T-helper 17 cell (primary cell): ENCODE results near the gene SPTLC2. TPM values are rescaled to one million over a fixed set of nuclear protein-coding genes. Genes with fewer than 3 reads are reported as not detected.
A peak's percentile ranks its signal among the peaks of the same experiment; 100 is the strongest.

Experiments used
- ATAC-seq: fragments of 150-1000 bp; cut with Tn5 transposase; 2 replicates; pipeline ENCODE4 v1.10.0; 2021; ENCODE audit warnings: mild to moderate bottlenecking, moderate library complexity
- DNase-seq, 3 donors: peaks; one replicate each; pipeline versions ENCODE4 v3.0.0 to v3.0.0-alpha.2; 2020 to 2021
- H3K9me3 ChIP-seq: one replicate; pipeline ENCODE4 v1.7.0; 2013; ENCODE audit warnings: low read length, mild to moderate bottlenecking; ENCODE audit not compliant: control insufficient read depth, poor library complexity, severe bottlenecking
- H3K27ac Mint-ChIP-seq: one replicate; pipeline ENCODE4 v1.8.0; 2022; ENCODE audit warnings: mild to moderate bottlenecking, moderate library complexity, mixed read lengths
- H3K27me3 Mint-ChIP-seq: one replicate; pipeline ENCODE4 v1.8.0; 2022; ENCODE audit warnings: mixed read lengths
- H3K36me3 Mint-ChIP-seq: one replicate; pipeline ENCODE4 v1.8.0; 2022; ENCODE audit warnings: low read depth, mixed read lengths
- H3K4me1 Mint-ChIP-seq: one replicate; pipeline ENCODE4 v1.8.0; 2022; ENCODE audit warnings: mild to moderate bottlenecking, mixed read lengths
- H3K4me3 Mint-ChIP-seq: one replicate; pipeline ENCODE4 v1.8.0; 2022; ENCODE audit warnings: mild to moderate bottlenecking, moderate library complexity, mixed read lengths
- total RNA-seq, 4 donors: library from RNA in 2 of 4; stranded (reverse) in 2 of 4; gene quantifications; one replicate each; pipeline ENCODE4 v1.2.3 and lab custom pipeline; 2022 to 2026

SPTLC2 gene
- total RNA-seq, 2 donors from 2014 or later, result 22.0 to 22.3 TPM

DNA sequence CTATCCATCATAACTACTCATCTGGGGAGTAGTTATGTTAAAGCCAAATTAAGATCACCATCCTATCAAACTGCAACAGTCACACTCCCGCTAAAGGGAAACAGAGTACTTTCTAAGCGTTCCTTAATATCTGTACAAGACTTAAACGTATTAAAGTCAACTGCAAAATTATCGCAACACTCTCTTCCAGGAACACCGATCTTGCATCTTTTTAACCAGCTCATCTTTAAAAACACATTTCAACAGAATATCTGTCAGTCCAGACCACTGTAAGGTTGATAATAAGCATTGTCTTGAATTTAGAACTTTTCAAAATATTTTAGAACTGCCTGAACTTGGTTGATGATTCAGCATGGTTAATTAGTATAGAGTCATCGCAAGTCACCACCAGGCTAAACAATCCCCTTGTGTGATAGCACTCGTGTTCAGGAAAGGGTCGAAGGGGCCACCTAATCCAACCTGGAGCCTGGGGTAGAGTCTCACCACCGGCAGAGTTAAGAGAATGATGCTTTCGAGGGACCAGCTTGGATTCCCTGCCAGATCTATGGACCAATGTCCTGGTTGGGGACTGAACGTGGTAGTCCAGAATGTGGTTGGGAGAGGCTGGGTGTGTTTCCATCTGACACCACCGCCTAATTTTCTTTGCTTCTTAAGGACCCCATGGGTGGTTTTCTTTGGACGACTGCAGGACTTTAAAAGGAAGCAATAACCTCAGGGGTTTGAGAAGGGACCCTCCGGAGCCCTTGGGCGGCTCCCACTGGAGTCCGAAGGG lies 890 bp downstream of the SPTLC2 start:
- peaks cover 32% of the 10 kb centered on the region for H3K4me1 Mint-ChIP-seq

GRCh38 chr14:77613201-77613600 lies 3.2 kb downstream of the SPTLC2 start:
- H3K9me3 ChIP-seq, result no peaks in the 10 kb centered on the region
- Mint-ChIP-seq H3K4me3 (no peak overlapping the region), H3K27ac (peak overlapping the region; percentile 91), H3K4me1 (peaks cover 35% of the 10 kb centered on the region), H3K36me3 (no peaks in the 10 kb centered on the region), H3K27me3 (no peaks in the 10 kb centered on the region)
- no peak for DNase-seq
- no peak for ATAC-seq

More for the DNA sequence above, 890 bp downstream of the SPTLC2 start:
- Mint-ChIP-seq H3K27me3 (no peaks in the 10 kb centered on the region), H3K27ac (peak overlapping the region; percentile 91), H3K4me3 (peak overlapping the region; percentile 96), H3K36me3 (no peaks in the 10 kb centered on the region)
- ATAC-seq (no peak), DNase-seq (no peak)
- H3K9me3 ChIP-seq, result no peaks in the 10 kb centered on the region

DNA sequence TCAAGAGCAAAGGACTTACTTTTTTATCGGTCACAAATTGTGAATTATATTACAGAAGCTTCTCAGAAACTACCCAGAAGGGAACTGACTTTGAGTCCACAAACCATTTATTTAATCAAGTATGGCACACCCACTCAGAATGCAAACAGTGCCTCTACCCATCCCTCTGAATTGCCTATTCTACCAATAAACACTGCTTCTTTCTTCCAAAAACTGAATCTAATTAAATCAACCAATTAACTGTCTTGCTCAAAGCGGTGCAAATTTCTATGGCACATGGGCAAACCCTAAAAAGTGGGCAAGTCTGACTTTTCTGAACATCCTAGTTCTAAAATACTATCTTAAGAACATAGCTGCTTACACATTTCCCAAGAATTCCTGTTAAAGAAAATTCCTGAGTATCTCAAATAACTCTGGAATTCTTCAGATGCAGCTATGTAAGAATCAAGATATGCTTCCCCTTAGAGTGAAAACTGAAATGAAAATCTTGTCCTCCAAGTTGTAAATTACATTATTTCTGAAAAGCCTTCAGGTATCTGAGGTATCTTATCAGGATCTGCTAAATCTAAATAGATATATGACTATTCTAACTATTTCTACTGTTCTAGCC lies 4.3 kb downstream of the SPTLC2 start:
- Mint-ChIP-seq H3K27me3 (no peaks in the 10 kb centered on the region), H3K4me1 (peaks cover 38% of the 10 kb centered on the region), H3K36me3 (no peaks in the 10 kb centered on the region), H3K27ac (peak overlapping the region; percentile 91), H3K4me3 (no peak overlapping the region)
- DNase-seq (no peak), ATAC-seq (no peak)
- no peaks in the 10 kb centered on the region for H3K9me3 ChIP-seq

- no peaks in the 10 kb centered on the region for H3K9me3 ChIP-seq
- no peaks in the 10 kb centered on the region for H3K36me3 Mint-ChIP-seq
- DNase-seq, result no peak
- no peak for ATAC-seq
- no peaks in the 10 kb centered on the region for H3K27me3 Mint-ChIP-seq
- H3K27ac Mint-ChIP-seq, result no peak overlapping the region
- H3K4me3 Mint-ChIP-seq, result no peak overlapping the region
- peaks cover 32% of the 10 kb centered on the region for H3K4me1 Mint-ChIP-seq
Measured at GRCh38 chr14:77610553-77610952, 5.9 kb downstream of the SPTLC2 start.

- no peak for ATAC-seq
- Mint-ChIP-seq H3K27ac (no peak overlapping the region), H3K4me1 (peaks cover 26% of the 10 kb centered on the region), H3K4me3 (no peak overlapping the region), H3K36me3 (no peaks in the 10 kb centered on the region), H3K27me3 (no peaks in the 10 kb centered on the region)
- no peaks in the 10 kb centered on the region for H3K9me3 ChIP-seq
- DNase-seq, result no peak
Measured at GRCh38 chr14:77609922-77610321, 6.5 kb downstream of the SPTLC2 start.

DNA sequence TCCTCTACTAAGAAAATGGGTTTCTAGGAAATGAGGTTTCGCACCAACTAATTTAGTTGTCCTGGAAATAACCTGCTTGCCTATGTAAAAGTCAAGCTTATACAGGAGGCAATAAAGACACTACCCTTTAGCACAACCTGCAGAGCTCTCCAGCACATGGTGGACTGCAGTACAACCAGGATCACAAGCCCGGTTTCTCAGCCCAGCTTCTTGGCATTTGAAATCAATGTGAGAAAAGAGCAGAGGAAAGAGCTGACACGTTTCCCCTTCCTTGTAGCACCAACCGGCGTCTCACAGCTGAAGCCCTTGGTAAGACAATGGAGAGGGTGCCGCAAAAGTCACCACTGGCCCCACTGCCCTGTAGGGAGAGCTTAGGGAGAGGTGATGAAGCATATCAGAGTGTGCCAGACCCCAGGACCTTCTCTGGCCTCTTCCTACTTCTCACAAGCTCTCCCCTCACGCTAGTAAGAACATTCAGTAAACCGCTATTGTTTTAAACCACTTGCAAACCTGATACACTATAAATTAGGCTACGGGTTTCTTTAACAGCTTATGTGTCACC lies 8.6 kb downstream of the SPTLC2 start:
- H3K4me1 Mint-ChIP-seq, result peaks cover 22% of the 10 kb centered on the region
- no peak for DNase-seq
- peak; percentile 25 for ATAC-seq

DNA sequence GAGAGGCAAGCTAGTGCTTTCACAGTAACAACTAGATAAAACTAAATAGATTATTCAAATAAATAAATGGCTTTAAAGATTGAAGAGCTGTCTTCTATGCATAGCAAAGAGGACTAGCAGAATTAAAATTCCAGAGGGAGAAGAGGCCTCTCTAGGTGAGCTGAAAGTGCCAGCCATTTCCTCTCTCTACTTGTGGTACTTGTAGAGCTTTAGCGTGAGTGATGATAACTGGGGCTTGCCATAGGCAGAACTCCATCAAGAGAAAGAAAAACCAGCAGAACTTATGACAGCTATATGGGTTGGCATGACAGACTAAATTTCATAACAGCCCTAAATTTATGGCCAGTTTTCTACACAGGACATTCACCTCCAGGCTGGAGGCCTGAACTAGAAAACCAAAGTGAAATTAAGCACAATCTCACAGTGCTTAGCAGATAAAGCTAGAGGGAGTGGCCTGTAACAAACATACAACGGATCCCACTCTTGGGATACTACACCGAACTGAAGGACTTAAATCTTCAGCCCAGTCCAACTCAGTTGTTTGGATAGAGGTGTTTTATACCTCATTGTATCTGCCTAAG lies 11.0 kb downstream of the SPTLC2 start:
- Mint-ChIP-seq H3K4me3 (no peak overlapping the region), H3K4me1 (peaks cover 19% of the 10 kb centered on the region), H3K27ac (no peak overlapping the region), H3K27me3 (no peaks in the 10 kb centered on the region), H3K36me3 (no peaks in the 10 kb centered on the region)
- ATAC-seq (no peak), DNase-seq (no peak)
- H3K9me3 ChIP-seq, result no peaks in the 10 kb centered on the region

More for the DNA sequence above, 8.6 kb downstream of the SPTLC2 start:
- peak overlapping the region; percentile 25 for H3K4me3 Mint-ChIP-seq
- no peaks in the 10 kb centered on the region for H3K36me3 Mint-ChIP-seq
- no peaks in the 10 kb centered on the region for H3K9me3 ChIP-seq
- H3K27me3 Mint-ChIP-seq, result no peaks in the 10 kb centered on the region
- H3K27ac Mint-ChIP-seq, result peak overlapping the region; percentile 90

GRCh38 chr14:77603654-77604255 lies 12.7 kb downstream of the SPTLC2 start:
- Mint-ChIP-seq H3K4me3 (no peak overlapping the region), H3K36me3 (no peaks in the 10 kb centered on the region), H3K27ac (no peak overlapping the region), H3K4me1 (peaks cover 30% of the 10 kb centered on the region), H3K27me3 (no peaks in the 10 kb centered on the region)
- DNase-seq, result no peak
- H3K9me3 ChIP-seq, result no peaks in the 10 kb centered on the region
- no peak for ATAC-seq

DNA sequence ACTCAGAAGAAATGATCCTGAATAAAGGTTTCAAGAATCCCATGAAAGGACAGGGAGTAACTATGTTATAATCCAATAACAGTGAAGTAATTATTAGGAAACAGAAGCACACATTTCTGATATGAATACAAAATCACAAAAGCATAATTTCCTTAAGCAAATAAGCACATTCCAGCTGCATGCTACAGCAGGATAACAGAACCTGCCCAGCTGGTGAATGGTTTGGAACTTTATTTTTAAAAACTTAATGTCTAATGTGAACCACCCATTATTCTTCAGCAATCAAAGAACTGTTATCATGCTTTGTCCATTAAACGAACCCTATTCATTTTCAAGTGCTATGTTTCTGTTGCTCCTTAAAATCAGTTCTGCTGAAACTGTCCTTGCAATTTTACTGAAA lies 13.4 kb downstream of the SPTLC2 start:
- no peaks in the 10 kb centered on the region for H3K9me3 ChIP-seq
- DNase-seq, result no peak
- ATAC-seq, result no peak
- Mint-ChIP-seq H3K27ac (no peak overlapping the region), H3K36me3 (no peaks in the 10 kb centered on the region), H3K4me3 (no peak overlapping the region), H3K27me3 (no peaks in the 10 kb centered on the region), H3K4me1 (peaks cover 29% of the 10 kb centered on the region)

- H3K4me1 Mint-ChIP-seq, result peaks cover 25% of the 10 kb centered on the region
- peak overlapping the region; percentile 59 for H3K27ac Mint-ChIP-seq
- no peak overlapping the region for H3K4me3 Mint-ChIP-seq
Measured at GRCh38 chr14:77601846-77602619, 14.4 kb downstream of the SPTLC2 start.

DNA sequence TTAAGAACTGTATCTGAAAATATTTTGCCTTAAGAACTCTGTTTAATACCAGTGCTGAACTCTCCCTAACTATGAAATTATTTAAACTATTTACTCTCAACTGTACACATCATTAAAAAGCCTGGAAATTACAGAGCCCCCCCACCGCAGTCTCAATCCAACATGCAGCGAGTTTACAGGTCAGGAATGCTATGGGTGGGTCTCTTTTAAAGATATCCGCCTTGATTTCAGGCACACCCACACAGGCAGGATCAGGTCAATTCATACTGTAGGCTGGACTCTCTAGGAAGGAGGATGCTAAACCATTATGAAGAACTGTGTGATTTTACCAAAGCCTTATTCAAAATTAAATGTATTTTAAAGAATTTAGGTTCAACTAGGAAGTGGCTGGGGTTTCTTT lies 16.5 kb downstream of the SPTLC2 start:
- ATAC-seq, result no peak
- peak overlapping the region; percentile 95 for H3K27ac Mint-ChIP-seq
- peaks cover 25% of the 10 kb centered on the region for H3K4me1 Mint-ChIP-seq

More at GRCh38 chr14:77601846-77602619, 14.4 kb downstream of the SPTLC2 start:
- Mint-ChIP-seq H3K27me3 (no peaks in the 10 kb centered on the region), H3K36me3 (no peaks in the 10 kb centered on the region)
- DNase-seq, result no peak
- H3K9me3 ChIP-seq, result no peaks in the 10 kb centered on the region
- ATAC-seq, result no peak

GRCh38 chr14:77598366-77599070 lies 17.9 kb downstream of the SPTLC2 start:
- H3K36me3 Mint-ChIP-seq, result peaks cover 5% of the 10 kb centered on the region
- no peak for DNase-seq
- peak; percentile 77 for ATAC-seq
- H3K4me1 Mint-ChIP-seq, result peaks cover 28% of the 10 kb centered on the region
- H3K27ac Mint-ChIP-seq, result peak overlapping the region; percentile 95
- peak overlapping the region; percentile 70 for H3K4me3 Mint-ChIP-seq
- H3K27me3 Mint-ChIP-seq, result no peaks in the 10 kb centered on the region
- no peaks in the 10 kb centered on the region for H3K9me3 ChIP-seq

More for the DNA sequence above, 16.5 kb downstream of the SPTLC2 start:
- Mint-ChIP-seq H3K4me3 (no peak overlapping the region), H3K36me3 (peaks cover 5% of the 10 kb centered on the region), H3K27me3 (no peaks in the 10 kb centered on the region)
- DNase-seq, result no peak
- H3K9me3 ChIP-seq, result no peaks in the 10 kb centered on the region
